ENCODE results near the gene FRMD4A.
A peak's percentile ranks its signal among the peaks of the same experiment; 100 is the strongest.

FRMD4A gene

GRCh38 chr10:14328881-14329672 lies 1.6 kb downstream of the FRMD4A start:
- H3K9me3 ChIP-seq (replicated peaks in 1 of 2; ENCODE audit: control insufficient read depth in 2 of 2, insufficient read depth in 1 of 2, low read depth in 1 of 2, low read length in 2 of 2) = no peaks in the 10 kb centered on the region
- no peaks in the 10 kb centered on the region for H3K36me3 ChIP-seq (replicated peaks in 1 of 2; ENCODE audit: control insufficient read depth in 2 of 2, insufficient read depth in 2 of 2, low read length in 2 of 2)
- no peak overlapping the region for H2BK120ac ChIP-seq (ENCODE audit: low read depth, low read length)
- H3K27ac ChIP-seq (replicated peaks; ENCODE audit: low read length) = no peak overlapping the region
- no peak overlapping the region for H2BK5ac ChIP-seq (ENCODE audit: low read length)
- no peak overlapping the region for H4K8ac ChIP-seq (ENCODE audit: low read depth, low read length)
- H2AFZ ChIP-seq (ENCODE audit: low read length) = peak overlapping the region; percentile 85
- H3K18ac ChIP-seq (ENCODE audit: low read length) = no peak overlapping the region
- peaks cover 2 to 9% of the 10 kb centered on the region in 2 donors for H3K4me1 ChIP-seq (ENCODE audit: control insufficient read depth in 2 of 2, insufficient read depth in 1 of 2, low read depth in 1 of 2, low read length in 2 of 2)
- H3K4ac ChIP-seq (ENCODE audit: low read length) = no peak overlapping the region
- H2AK5ac ChIP-seq (ENCODE audit: low read depth, low read length) = no peak overlapping the region
- no peak overlapping the region for H3K4me3 ChIP-seq (ENCODE audit: low read length in 2 of 2)
- peaks cover 0 to 30% (median 0%) of the 10 kb centered on the region in 3 experiments for H3K27me3 ChIP-seq (ENCODE audit: control insufficient read depth in 3 of 3, insufficient read depth in 3 of 3, low read depth in 1 of 3, low read length in 3 of 3)
- no peaks in the 10 kb centered on the region for H3K79me1 ChIP-seq (ENCODE audit: low read depth, low read length)
- WGBS, 2 donors (ENCODE audit: extremely low coverage in 2 of 2, insufficient read length in 2 of 2, insufficient replicate concordance in 1 of 2) = no CpG with 5 or more reads among the region's 6 CpGs
- H4K91ac ChIP-seq (ENCODE audit: low read depth, low read length, poor library complexity) = no peak overlapping the region
- no peak overlapping the region for H3K4me2 ChIP-seq (ENCODE audit: insufficient read depth, low read length, poor library complexity, severe bottlenecking)
- H2BK15ac ChIP-seq (ENCODE audit: low read length) = no peak overlapping the region
- H3K9ac ChIP-seq (ENCODE audit: low read depth, low read length, poor library complexity) = no peak overlapping the region
- H3K14ac ChIP-seq (ENCODE audit: low read length) = no peak overlapping the region
- no peak overlapping the region for H3K23ac ChIP-seq (ENCODE audit: low read depth, low read length, poor library complexity)
- no peak overlapping the region for H2BK12ac ChIP-seq (ENCODE audit: low read length)
- DNase-seq (ENCODE audit: low spot score) = no peak

DNA sequence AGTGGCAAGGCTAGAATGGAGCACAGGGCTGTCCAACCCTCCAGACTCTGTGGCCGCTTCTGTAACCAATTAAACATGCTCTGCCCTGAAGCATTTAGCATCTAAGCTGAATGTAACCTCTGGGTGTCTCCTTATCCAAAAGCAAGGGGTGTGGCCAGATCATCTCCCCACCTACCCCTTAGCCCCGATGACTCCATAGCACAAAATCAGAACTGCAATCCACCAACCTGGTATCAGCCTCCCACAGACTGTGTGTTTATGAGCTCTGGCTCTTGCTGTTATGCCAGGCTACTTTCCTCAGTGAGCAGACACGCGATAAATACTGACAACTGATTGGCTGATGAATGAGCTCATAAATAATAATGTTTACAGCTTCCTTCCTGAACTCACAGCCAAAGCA lies 3.2 kb downstream of the FRMD4A start:
- Histone ChIP-seq H4K8ac (ENCODE audit: low read depth, low read length) (no peak overlapping the region), H4K91ac (ENCODE audit: low read depth, low read length, poor library complexity) (no peak overlapping the region), H3K23ac (ENCODE audit: low read depth, low read length, poor library complexity) (no peak overlapping the region), H3K14ac (ENCODE audit: low read length) (no peak overlapping the region), H3K9ac (ENCODE audit: low read depth, low read length, poor library complexity) (peak overlapping the region; percentile 1), H3K4me2 (ENCODE audit: insufficient read depth, low read length, poor library complexity, severe bottlenecking) (no peak overlapping the region), H2BK12ac (ENCODE audit: low read length) (no peak overlapping the region), H3K27me3 (ENCODE audit: control insufficient read depth in 3 of 3, insufficient read depth in 3 of 3, low read depth in 1 of 3, low read length in 3 of 3) (peaks cover 0 to 20% (median 0%) of the 10 kb centered on the region in 3 experiments), H2AFZ (ENCODE audit: low read length) (no peak overlapping the region), H2BK120ac (ENCODE audit: low read depth, low read length) (no peak overlapping the region), H3K79me1 (ENCODE audit: low read depth, low read length) (no peaks in the 10 kb centered on the region), H3K4ac (ENCODE audit: low read length) (no peak overlapping the region), H3K4me1 (ENCODE audit: control insufficient read depth in 2 of 2, insufficient read depth in 1 of 2, low read depth in 1 of 2, low read length in 2 of 2) (peaks cover 2 to 9% of the 10 kb centered on the region in 2 donors), H3K4me3 (ENCODE audit: low read length in 2 of 2) (no peak overlapping the region), H3K18ac (ENCODE audit: low read length) (no peak overlapping the region), H3K9me3 (replicated peaks in 1 of 2; ENCODE audit: control insufficient read depth in 2 of 2, insufficient read depth in 1 of 2, low read depth in 1 of 2, low read length in 2 of 2) (no peaks in the 10 kb centered on the region), H2BK5ac (ENCODE audit: low read length) (no peak overlapping the region), H2BK15ac (ENCODE audit: low read length) (no peak overlapping the region), H3K27ac (replicated peaks; ENCODE audit: low read length) (no peak overlapping the region), H3K36me3 (replicated peaks in 1 of 2; ENCODE audit: control insufficient read depth in 2 of 2, insufficient read depth in 2 of 2, low read length in 2 of 2) (no peaks in the 10 kb centered on the region), H2AK5ac (ENCODE audit: low read depth, low read length) (no peak overlapping the region)
- no peak for DNase-seq (ENCODE audit: low spot score)
- no CpG with 5 or more reads among the region's 4 CpGs for WGBS, 2 donors (ENCODE audit: extremely low coverage in 2 of 2, insufficient read length in 2 of 2, insufficient replicate concordance in 1 of 2)

DNA sequence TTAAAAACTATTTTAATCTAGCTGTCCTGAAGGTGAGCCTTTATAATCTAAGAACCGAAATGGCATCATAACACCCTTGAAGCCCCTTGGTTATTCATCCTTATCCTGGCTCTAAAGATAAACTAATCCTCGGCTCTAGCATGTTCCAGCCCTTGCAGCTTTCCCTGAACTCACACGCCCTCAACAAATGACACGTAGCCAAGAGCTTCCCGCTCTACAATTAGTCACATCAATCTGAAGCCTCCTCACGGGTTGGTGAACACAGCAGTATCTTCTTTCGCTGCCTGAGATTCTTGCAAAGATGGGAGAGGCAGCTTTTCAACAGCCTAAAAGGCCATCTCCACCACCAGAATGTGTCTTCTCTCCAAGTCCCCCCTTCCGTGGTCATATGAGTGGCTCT lies 4.1 kb downstream of the FRMD4A start:
- H2BK15ac ChIP-seq (ENCODE audit: low read length) = no peak overlapping the region
- H3K23ac ChIP-seq (ENCODE audit: low read depth, low read length, poor library complexity) = no peak overlapping the region
- WGBS, 2 donors (ENCODE audit: extremely low coverage in 2 of 2, insufficient read length in 2 of 2, insufficient replicate concordance in 1 of 2) = no CpG with 5 or more reads among the region's 8 CpGs
- no peaks in the 10 kb centered on the region for H3K36me3 ChIP-seq (replicated peaks in 1 of 2; ENCODE audit: control insufficient read depth in 2 of 2, insufficient read depth in 2 of 2, low read length in 2 of 2)
- no peaks in the 10 kb centered on the region for H3K79me1 ChIP-seq (ENCODE audit: low read depth, low read length)
- H4K91ac ChIP-seq (ENCODE audit: low read depth, low read length, poor library complexity) = no peak overlapping the region
- no peak overlapping the region for H2AK5ac ChIP-seq (ENCODE audit: low read depth, low read length)
- peaks cover 0 to 16% (median 0%) of the 10 kb centered on the region in 3 experiments for H3K27me3 ChIP-seq (ENCODE audit: control insufficient read depth in 3 of 3, insufficient read depth in 3 of 3, low read depth in 1 of 3, low read length in 3 of 3)
- H3K4ac ChIP-seq (ENCODE audit: low read length) = no peak overlapping the region
- H3K27ac ChIP-seq (replicated peaks; ENCODE audit: low read length) = no peak overlapping the region
- no peak overlapping the region for H3K14ac ChIP-seq (ENCODE audit: low read length)
- H2AFZ ChIP-seq (ENCODE audit: low read length) = no peak overlapping the region
- no peak overlapping the region for H3K4me2 ChIP-seq (ENCODE audit: insufficient read depth, low read length, poor library complexity, severe bottlenecking)
- no peak overlapping the region for H3K9ac ChIP-seq (ENCODE audit: low read depth, low read length, poor library complexity)
- peaks cover 2 to 9% of the 10 kb centered on the region in 2 donors for H3K4me1 ChIP-seq (ENCODE audit: control insufficient read depth in 2 of 2, insufficient read depth in 1 of 2, low read depth in 1 of 2, low read length in 2 of 2)
- H3K18ac ChIP-seq (ENCODE audit: low read length) = peak overlapping the region; percentile 23
- H3K9me3 ChIP-seq (replicated peaks in 1 of 2; ENCODE audit: control insufficient read depth in 2 of 2, insufficient read depth in 1 of 2, low read depth in 1 of 2, low read length in 2 of 2) = no peaks in the 10 kb centered on the region
- no peak overlapping the region for H4K8ac ChIP-seq (ENCODE audit: low read depth, low read length)
- no peak overlapping the region for H2BK120ac ChIP-seq (ENCODE audit: low read depth, low read length)
- no peak overlapping the region for H2BK12ac ChIP-seq (ENCODE audit: low read length)
- H2BK5ac ChIP-seq (ENCODE audit: low read length) = no peak overlapping the region
- no peak overlapping the region for H3K4me3 ChIP-seq (ENCODE audit: low read length in 2 of 2)
- DNase-seq (ENCODE audit: low spot score) = no peak

- Histone ChIP-seq H3K18ac (ENCODE audit: low read length) (no peak overlapping the region), H2AFZ (ENCODE audit: low read length) (no peak overlapping the region), H3K9ac (ENCODE audit: low read depth, low read length, poor library complexity) (no peak overlapping the region), H2BK120ac (ENCODE audit: low read depth, low read length) (no peak overlapping the region), H3K9me3 (replicated peaks in 1 of 2; ENCODE audit: control insufficient read depth in 2 of 2, insufficient read depth in 1 of 2, low read depth in 1 of 2, low read length in 2 of 2) (no peaks in the 10 kb centered on the region), H3K4me1 (ENCODE audit: control insufficient read depth in 2 of 2, insufficient read depth in 1 of 2, low read depth in 1 of 2, low read length in 2 of 2) (peaks cover 2 to 6% of the 10 kb centered on the region in 2 donors), H3K4me3 (ENCODE audit: low read length in 2 of 2) (no peak overlapping the region), H2BK15ac (ENCODE audit: low read length) (no peak overlapping the region), H3K79me1 (ENCODE audit: low read depth, low read length) (no peaks in the 10 kb centered on the region), H2AK5ac (ENCODE audit: low read depth, low read length) (no peak overlapping the region), H3K4ac (ENCODE audit: low read length) (no peak overlapping the region), H3K36me3 (replicated peaks in 1 of 2; ENCODE audit: control insufficient read depth in 2 of 2, insufficient read depth in 2 of 2, low read length in 2 of 2) (no peaks in the 10 kb centered on the region), H4K8ac (ENCODE audit: low read depth, low read length) (no peak overlapping the region), H3K4me2 (ENCODE audit: insufficient read depth, low read length, poor library complexity, severe bottlenecking) (no peak overlapping the region), H4K91ac (ENCODE audit: low read depth, low read length, poor library complexity) (no peak overlapping the region), H2BK12ac (ENCODE audit: low read length) (no peak overlapping the region), H3K27me3 (ENCODE audit: control insufficient read depth in 3 of 3, insufficient read depth in 3 of 3, low read depth in 1 of 3, low read length in 3 of 3) (peaks cover 0 to 11% (median 0%) of the 10 kb centered on the region in 3 experiments), H3K23ac (ENCODE audit: low read depth, low read length, poor library complexity) (no peak overlapping the region), H2BK5ac (ENCODE audit: low read length) (no peak overlapping the region), H3K27ac (replicated peaks; ENCODE audit: low read length) (no peak overlapping the region), H3K14ac (ENCODE audit: low read length) (no peak overlapping the region)
- peak; percentile 11 for DNase-seq (ENCODE audit: low spot score)
- no CpG with 5 or more reads among the region's 4 CpGs for WGBS, 2 donors (ENCODE audit: extremely low coverage in 2 of 2, insufficient read length in 2 of 2, insufficient replicate concordance in 1 of 2)
Observed at GRCh38 chr10:14325325-14325955, 5.3 kb downstream of the FRMD4A start.

All from neuronal stem cell (in vitro differentiated cells).